Measurements from ENCODE around the gene SEC61A1.

- TF ChIP-seq, protein P1, sequence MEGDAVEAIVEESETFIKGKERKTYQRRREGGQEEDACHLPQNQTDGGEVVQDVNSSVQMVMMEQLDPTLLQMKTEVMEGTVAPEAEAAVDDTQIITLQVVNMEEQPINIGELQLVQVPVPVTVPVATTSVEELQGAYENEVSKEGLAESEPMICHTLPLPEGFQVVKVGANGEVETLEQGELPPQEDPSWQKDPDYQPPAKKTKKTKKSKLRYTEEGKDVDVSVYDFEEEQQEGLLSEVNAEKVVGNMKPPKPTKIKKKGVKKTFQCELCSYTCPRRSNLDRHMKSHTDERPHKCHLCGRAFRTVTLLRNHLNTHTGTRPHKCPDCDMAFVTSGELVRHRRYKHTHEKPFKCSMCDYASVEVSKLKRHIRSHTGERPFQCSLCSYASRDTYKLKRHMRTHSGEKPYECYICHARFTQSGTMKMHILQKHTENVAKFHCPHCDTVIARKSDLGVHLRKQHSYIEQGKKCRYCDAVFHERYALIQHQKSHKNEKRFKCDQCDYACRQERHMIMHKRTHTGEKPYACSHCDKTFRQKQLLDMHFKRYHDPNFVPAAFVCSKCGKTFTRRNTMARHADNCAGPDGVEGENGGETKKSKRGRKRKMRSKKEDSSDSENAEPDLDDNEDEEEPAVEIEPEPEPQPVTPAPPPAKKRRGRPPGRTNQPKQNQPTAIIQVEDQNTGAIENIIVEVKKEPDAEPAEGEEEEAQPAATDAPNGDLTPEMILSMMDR (IDR thresholded peaks at IDR 0.05), result no peak
- no peak for TF ChIP-seq POLR2A (IDR thresholded peaks at IDR 0.05)
Measured at GRCh38 chr3:128111147-128111546, 58.9 kb downstream of the SEC61A1 start.
